Activated CD4-positive, alpha-beta T cell treated with anti-CD3 and anti-CD28 coated beads, Interleukin-2, amount 50 U/mL, for 16 hours (primary cell): ENCODE data around the gene SAMD8.
A peak's percentile ranks its signal among the peaks of the same experiment; 100 is the strongest.
"Not testable (repeated sequence)": the region's sequence is repeated elsewhere in the genome, so short reads cannot be mapped to it uniquely, and the experiment has no call there.

Experiments used
- DNase-seq: peaks from one replicate; pipeline ENCODE4 v3.0.0-alpha.2; 2020

The SAMD8 gene

DNA sequence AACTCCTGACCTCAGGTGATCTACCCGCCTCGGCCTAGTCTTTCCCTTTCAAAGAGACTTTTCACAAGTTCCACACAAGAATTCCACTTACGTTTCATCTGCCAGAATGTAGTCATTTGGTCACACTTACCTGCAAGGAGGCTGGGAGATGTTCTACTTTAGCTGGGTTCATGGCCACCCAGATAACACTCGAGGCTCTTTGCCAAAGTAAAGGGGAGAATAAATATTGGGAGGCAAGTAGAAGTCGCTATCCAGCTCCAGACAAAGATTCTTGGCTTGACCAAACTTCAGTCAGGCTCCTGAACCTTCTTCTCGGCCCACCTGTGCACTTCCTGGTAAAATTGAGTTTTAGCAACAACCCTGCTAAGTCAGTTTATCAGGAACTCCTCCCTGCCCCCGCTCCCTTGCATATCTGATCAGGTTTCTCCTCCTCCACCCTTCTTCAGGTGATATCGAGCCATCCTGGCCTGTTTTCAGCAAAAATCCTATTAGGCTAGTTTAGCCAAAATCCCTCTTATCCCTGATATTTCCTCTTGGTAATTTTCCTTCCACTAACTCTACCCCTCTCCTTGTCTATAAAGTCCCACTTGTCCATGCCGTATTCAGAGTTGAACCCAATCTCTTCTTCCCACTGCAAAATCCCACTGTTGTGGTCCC, 25.1 kb upstream of the SAMD8 start:
- DNase-seq, result no peak

GRCh38 chr10:75088640-75089039, 22.8 kb upstream of the SAMD8 start:
- DNase-seq, result no peak

GRCh38 chr10:75089634-75090033, 21.8 kb upstream of the SAMD8 start:
- no peak for DNase-seq

DNA sequence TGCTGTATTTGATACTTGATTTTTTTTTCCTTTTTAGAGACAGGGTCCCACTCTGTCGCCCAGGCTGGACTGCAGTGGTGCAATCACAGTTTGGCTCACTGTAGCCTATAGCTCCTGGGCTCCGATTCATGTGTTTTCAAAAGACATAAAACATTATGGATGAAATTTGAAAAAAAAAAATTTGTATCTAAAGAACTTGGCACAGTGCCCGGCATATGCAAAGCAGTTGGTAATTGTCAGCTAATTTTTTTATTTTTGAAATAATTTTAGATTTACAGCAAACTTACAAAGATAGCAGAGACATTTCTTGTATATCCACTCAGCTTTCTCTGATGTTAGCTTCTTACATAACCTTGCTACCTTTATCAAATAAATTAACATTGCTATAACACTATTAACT, 20.3 kb upstream of the SAMD8 start:
- no peak for DNase-seq

DNA sequence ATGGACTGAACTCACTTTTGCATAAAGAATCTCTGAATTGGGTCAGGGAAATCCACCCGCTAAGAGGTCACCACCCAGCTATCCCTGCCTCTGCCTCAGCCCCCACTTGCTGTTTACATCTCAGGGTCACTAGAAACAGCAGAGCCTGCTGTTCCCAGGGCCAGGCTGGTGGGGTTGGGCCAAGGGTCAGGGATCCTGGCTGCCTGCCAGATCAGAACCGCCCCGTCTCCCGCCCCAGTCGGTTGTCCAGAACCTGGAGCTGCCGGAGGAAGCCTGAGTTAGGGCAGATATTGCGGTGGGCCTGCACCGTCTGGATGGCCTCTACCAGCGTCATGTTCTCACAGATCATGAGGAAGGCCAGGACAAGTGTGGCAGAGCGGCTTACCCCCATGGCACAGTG, 17.0 kb upstream of the SAMD8 start:
- no peak for DNase-seq

GRCh38 chr10:75095631-75096030, 15.8 kb upstream of the SAMD8 start:
- no peak for DNase-seq

DNA sequence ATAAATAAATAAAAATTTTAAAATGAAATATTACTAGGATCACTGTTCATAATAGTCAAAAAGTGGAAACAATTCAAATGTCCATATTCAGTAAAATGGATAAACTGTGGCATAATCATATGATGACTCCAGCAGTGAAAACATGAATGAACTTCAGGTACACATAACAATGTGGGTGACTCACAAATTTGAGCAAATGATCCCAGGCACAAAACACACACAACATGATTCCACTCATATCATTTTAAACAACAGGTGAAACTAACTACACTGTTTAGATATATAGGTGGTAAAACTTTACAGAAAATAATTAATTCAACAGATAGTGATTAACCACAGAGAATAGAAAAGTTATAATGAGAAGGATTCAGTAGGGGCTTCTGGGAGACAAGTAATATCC, 14.7 kb upstream of the SAMD8 start:
- no peak for DNase-seq

GRCh38 chr10:75097666-75098285, 13.7 kb upstream of the SAMD8 start:
- DNase-seq, result no peak

DNA sequence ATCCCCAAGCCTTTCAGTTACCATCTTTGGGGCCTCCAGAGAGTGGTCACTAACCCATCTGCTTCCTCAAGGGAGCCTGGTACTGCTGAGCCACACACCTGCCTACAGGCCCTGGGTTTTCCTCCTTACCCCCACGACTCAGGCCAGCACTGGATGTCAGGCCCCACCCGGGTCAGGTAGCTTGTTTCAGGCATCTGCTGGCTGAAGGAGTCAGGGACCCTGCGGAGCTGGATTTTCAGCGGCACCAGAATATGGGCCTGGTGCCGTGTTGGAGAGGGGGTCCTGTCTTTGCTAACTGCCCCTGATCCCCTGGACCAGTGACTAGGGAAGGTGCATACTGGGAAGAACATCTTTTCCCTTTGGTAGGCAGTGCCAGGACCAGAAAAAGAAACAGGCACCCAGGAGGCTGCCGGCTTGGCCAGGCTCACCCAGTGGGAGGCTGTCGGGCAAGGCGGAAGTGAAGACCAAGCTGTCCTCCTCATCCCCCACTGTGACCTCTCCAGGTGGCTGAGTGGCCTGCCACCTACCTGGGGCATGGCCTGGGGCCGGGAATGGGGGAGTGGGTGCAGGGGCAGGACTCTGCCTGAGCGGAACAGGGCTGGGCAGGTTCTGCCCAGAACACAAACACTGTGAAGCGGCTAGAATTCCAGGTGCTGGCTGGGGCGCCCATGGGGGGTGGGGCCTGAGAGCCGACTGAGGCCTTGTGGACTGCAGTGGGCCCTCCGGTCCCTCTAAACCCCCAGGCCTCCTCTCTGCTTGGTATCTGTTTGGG, 12.4 kb upstream of the SAMD8 start:
- DNase-seq, result no peak

DNA sequence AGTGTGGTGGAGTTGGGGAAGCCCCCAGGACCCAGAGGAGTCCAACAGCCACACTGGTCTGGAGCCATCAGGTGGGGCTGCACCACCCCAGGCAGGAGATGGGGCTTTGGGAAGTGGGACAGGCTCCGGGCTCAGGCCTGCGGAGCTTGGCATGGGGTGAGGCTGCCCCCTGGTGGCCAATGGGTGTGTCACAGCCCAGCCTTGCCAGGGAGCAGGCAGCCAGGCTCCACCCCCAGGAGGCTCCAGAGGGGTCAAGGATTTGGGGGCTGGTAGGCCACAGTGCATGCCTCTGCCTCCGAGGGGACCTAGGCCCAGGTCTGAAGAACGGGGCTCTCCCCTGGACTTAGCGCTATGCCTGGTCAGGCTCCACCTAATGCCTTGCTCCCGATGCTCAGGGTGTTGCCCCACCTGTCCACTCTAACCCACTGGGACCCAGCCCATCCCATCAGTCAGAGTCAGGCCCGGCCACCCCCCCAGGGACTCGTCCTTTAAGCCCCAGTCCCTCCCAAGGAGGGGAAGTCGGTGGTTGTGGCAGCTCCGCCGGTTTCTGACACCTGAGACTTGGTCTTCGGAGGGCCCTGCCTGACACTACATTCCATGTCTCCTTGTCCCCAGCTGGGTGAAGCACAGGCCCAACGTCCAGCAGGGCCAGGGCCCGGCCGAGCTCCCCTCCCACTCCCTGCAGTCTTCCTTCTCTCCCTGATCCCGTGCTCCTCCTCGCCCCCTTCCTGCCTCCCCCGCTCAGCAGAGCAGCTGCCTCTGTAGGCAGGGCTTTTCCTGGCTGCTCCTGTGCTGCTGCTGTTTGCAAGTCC, 11.3 kb upstream of the SAMD8 start:
- peak; percentile 78 for DNase-seq

GRCh38 chr10:75100764-75101291, 10.6 kb upstream of the SAMD8 start:
- DNase-seq, result no peak

DNA sequence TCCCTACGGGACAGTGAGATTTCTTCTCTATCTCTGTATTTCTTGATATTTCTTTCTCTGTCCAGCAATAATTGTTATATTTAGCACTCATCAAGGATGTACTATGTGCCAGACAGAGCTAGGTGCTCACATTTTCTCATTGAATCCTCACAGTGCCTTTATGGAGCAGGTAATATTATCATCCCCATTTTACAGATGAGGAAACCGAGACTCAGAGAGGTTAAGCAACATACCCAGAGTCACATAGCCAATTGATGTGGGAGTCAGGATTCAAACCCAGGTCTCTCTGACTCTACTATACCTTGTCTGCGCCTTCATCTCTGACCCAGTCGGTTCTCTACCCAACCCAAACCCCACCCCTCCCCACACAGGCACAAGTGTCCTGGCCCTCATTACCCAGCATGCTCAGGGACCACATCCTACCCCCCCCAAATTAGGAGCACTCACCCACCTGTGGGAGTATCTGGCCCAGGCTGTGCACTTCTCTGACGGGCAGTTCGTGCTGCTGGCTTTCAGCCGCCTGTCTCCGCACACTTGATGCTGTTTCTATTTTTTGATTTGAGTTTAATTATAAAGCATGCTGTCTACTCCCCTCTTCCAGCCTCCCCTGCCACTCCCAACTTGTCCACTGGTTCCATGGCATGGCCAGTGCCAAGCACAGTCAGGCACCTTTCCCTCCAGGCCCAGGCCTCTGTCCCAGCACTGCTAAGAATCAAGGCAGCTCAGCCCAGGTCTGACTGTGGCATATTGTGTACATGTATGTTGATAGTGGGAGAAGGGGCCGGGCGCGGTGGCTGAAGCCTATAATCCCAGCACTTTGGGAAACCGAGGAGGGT, 9.8 kb upstream of the SAMD8 start:
- DNase-seq, result no peak

- DNase-seq, result no peak
These were observed 8.4 kb upstream of the SAMD8 start for GRCh38 chr10:75102830-75103673.

DNA sequence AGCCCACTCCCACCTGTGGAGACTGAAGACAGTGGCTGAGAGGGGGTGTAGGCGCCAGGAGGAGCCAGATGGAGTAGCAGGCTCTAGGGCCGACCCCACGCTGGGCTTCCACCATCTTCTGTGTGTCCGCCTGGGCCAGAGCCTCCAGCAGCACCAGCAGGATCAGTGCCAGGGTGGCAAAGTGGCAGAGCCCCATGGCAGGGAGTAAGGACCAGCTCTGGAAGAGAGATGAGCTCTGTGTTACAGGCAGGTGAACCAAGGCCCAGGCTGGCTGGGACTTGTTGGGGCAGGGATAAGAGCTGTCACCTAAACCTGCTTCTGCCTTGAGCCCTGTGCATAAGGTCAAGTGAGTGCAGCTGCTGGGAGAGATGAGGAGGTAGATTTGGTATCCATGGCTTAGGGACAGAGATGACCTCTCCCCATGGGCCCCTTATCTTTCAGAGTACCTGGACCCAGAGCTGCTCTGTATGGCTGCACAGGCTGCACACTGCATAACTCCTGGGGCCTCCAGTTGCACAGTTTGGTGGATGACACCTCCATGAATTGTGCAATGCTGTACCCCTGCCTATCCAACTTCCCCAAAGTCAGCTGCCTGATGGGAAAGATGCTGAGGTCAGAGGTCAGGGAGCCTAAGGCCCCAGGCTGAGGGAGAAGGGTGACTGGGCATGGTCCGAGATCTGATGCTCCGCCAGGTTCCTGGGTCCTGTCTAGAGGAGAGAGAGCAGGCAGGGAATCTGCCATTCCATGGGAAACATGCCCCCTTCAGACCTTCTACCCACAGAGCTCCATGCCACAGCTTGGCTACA, 7.4 kb upstream of the SAMD8 start:
- no peak for DNase-seq

DNA sequence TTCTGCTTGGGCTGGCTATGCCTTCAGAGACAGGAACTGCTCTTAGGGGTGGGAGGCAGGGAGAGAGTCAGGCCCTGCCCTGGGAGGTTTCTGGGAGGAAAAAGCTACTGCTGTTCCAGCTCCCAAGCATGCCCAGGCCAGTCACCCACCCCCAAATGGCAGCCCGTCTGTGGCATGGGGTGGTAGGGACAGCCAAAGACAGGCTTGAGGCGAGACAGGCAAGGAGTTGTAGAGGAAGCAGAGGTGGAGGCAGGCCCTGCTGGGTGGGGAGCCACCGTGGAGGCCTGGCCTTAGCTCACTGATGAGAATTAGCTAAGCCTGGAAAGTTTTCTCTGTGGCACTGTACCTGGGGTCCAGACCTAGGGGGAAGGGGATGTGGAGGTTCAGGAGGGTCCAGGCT, 6.6 kb upstream of the SAMD8 start:
- DNase-seq, result no peak

- no peak for DNase-seq
These were observed 5.8 kb upstream of the SAMD8 start for GRCh38 chr10:75105576-75106197.

DNA sequence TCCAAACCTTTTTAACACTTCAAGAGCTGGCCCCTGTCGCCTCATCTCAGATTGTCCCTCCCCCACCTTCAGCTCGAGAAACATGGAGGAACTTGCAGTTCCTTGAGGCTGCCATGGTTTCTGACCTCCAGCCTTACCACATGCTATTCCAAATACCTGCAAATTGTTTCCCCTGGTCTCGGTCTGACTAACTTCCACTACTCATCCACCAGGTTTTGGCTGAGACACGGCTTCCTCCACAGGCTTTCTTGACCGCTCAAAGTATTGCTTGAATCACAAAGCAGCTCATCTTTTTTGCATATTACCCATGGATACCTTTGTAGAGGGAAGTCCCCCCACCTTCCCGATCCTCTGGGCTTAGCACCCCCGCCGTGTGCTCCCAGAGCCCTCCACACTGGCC, 5.2 kb upstream of the SAMD8 start:
- no peak for DNase-seq

GRCh38 chr10:75106891-75107290, 4.6 kb upstream of the SAMD8 start:
- DNase-seq, result not testable (repeated sequence)

GRCh38 chr10:75107756-75108683, 3.4 kb upstream of the SAMD8 start:
- DNase-seq, result no peak
